HCT116 (cell line): ENCODE results near the gene KPNA1. TPM values are rescaled to one million over a fixed set of nuclear protein-coding genes. Genes with fewer than 3 reads are reported as not detected.

ENCODE experiments used
- ATAC-seq: fragments of 200-7000 bp; cut with Tn5 transposase; 2 replicates; pipeline ENCODE4 v1.9.1; 2020; ENCODE audit warnings: mild to moderate bottlenecking, moderate library complexity
- BruUV-seq: library from RNA; stranded (reverse); fragments of 400-500 nt; replicated peaks from 2 replicates; lab custom pipeline; 2021; lab: Mats Ljungman, UMichigan
- CTCF ChIA-PET: fragments of 300-600 bp; sonication (Branson Sonifier 250); formaldehyde crosslinking; loops from one replicate; lab custom pipeline; 2021; ENCODE audit warnings: antibody characterized with exemption; lab: Charles Lee
- POLR2A ChIA-PET: fragments of 300-600, 350-600 bp; sonication (Branson Sonifier 250); formaldehyde crosslinking; loops from one replicate; lab custom pipeline; 2021; ENCODE audit warnings: antibody characterized with exemption; lab: Charles Lee
- RAD21 ChIA-PET, 2 experiments: fragments of 300-600 bp; sonication (Branson Sonifier 250); formaldehyde crosslinking; loops; one replicate each; lab custom pipeline; 2023; ENCODE audit warnings: low total read pairs in 2 of 2; ENCODE audit not compliant: uncharacterized antibody in 2 of 2, unreplicated experiment in 2 of 2, low non-redundant PET in 1 of 2; lab: Charles Lee
- DNase-seq: peaks from one replicate; pipeline ENCODE4 v3.0.0-alpha.2; 2010; ENCODE audit warnings: low read depth, low spot score
- H2AFZ ChIP-seq: fragments of 200-600 bp; shearing (Covaris generic), sonication (generic); 2 replicates; pipeline ENCODE4 v1.6.1; 2017; ENCODE audit warnings: low read depth, mixed run types, mixed read lengths, antibody characterized with exemption, low read length; ENCODE audit not compliant: poor library complexity, severe bottlenecking
- H3K27ac ChIP-seq: 2 replicates; pipeline ENCODE4 v1.5.1; 2012; ENCODE audit warnings: low read depth, low read length
- H3K27me3 ChIP-seq: fragments of 200-600 bp; sonication (generic); 2 replicates; pipeline ENCODE4 v1.6.1; 2016; ENCODE audit warnings: mixed run types, low read length, mixed read lengths; ENCODE audit not compliant: insufficient read depth
- H3K36me3 ChIP-seq, 2 experiments: fragments of 200-500 bp in 1 of 2; fragments of 200-600 bp in 1 of 2; sonication (Bioruptor generic) in 1 of 2; sonication (generic) in 1 of 2; 2 replicates each; pipeline versions ENCODE4 v1.5.1 to v1.6.1; 2014 to 2016; ENCODE audit warnings: low read length in 2 of 2, inconsistent platforms in 1 of 2, mixed read lengths in 1 of 2, mixed run types in 1 of 2; ENCODE audit not compliant: insufficient read depth in 2 of 2, control insufficient read depth in 1 of 2
- H3K4me1 ChIP-seq, 2 experiments: fragments of 200-600 bp in 1 of 2; sonication (generic) in 1 of 2; 2 replicates each; pipeline versions ENCODE4 v1.5.1 to v1.6.1; 2012 to 2017; ENCODE audit warnings: low read length in 2 of 2, inconsistent platforms in 1 of 2, mild to moderate bottlenecking in 1 of 2, mixed read lengths in 1 of 2, mixed run types in 1 of 2, moderate library complexity in 1 of 2; ENCODE audit not compliant: insufficient read depth in 2 of 2, control insufficient read depth in 1 of 2
- H3K4me2 ChIP-seq: fragments of 200-600 bp; sonication (generic); 2 replicates; pipeline ENCODE4 v1.6.1; 2017; ENCODE audit warnings: mixed run types, low read length, mixed read lengths
- H3K4me3 ChIP-seq, 2 experiments: fragments of 200-600 bp in 1 of 2; sonication (generic) in 1 of 2; replicated peaks in 1 of 2; 2 replicates each; pipeline ENCODE4 v1.5.1; 2011 to 2016; ENCODE audit warnings: low read length in 2 of 2, control low read depth in 1 of 2, low read depth in 1 of 2, mild to moderate bottlenecking in 1 of 2, mixed read lengths in 1 of 2, mixed run types in 1 of 2
- H3K79me2 ChIP-seq: fragments of 200-600 bp; sonication (generic); 2 replicates; pipeline ENCODE4 v1.6.1; 2017; ENCODE audit warnings: mild to moderate bottlenecking, mixed run types, low read length, moderate library complexity, mixed read lengths; ENCODE audit not compliant: insufficient read depth
- H3K9ac ChIP-seq: fragments of 200-600 bp; sonication (generic); 2 replicates; pipeline ENCODE4 v1.6.1; 2016; ENCODE audit warnings: low read length, mixed read lengths
- H3K9me2 ChIP-seq: fragments of 200-600 bp; sonication (generic), shearing (Covaris generic); 2 replicates; pipeline ENCODE4 v1.6.1; 2017; ENCODE audit warnings: mixed run types, mild to moderate bottlenecking, moderate library complexity; ENCODE audit not compliant: insufficient read depth
- H3K9me3 ChIP-seq, 2 experiments: fragments of 200-500 bp in 1 of 2; fragments of 200-600 bp in 1 of 2; sonication (Bioruptor generic) in 1 of 2; sonication (generic) in 1 of 2; 2 replicates each; pipeline ENCODE4 v1.6.1; 2014 to 2017; ENCODE audit warnings: low read length in 2 of 2, mixed read lengths in 2 of 2, inconsistent platforms in 1 of 2, low read depth in 1 of 2, mild to moderate bottlenecking in 1 of 2, mixed run types in 1 of 2, moderate library complexity in 1 of 2; ENCODE audit not compliant: control insufficient read depth in 1 of 2, insufficient read depth in 1 of 2
- H4K20me1 ChIP-seq: fragments of 200-600 bp; sonication (generic), shearing (Covaris generic); 2 replicates; pipeline ENCODE4 v1.6.1; 2017; ENCODE audit warnings: mixed run types, mild to moderate bottlenecking, moderate library complexity; ENCODE audit not compliant: insufficient read depth
- CBX3 ChIP-seq: IDR thresholded peaks from 2 replicates; pipeline ENCODE4 v1.6.1; 2012; ENCODE audit warnings: low read depth
- EGR1 ChIP-seq: IDR thresholded peaks from 2 replicates; pipeline ENCODE4 v1.6.1; 2012; ENCODE audit warnings: low read depth
- EZH2 ChIP-seq: fragments of 200-600 bp; sonication (generic); IDR thresholded peaks from 2 replicates; pipeline ENCODE4 v1.6.1; 2017; ENCODE audit warnings: antibody characterized with exemption, mixed run types
- EZH2phosphoT487 ChIP-seq: fragments of 200-600 bp; IDR thresholded peaks from 2 replicates; pipeline ENCODE4 v1.6.1; 2018; ENCODE audit warnings: antibody characterized with exemption, borderline replicate concordance
- POLR2A ChIP-seq: IDR thresholded peaks from 2 replicates; pipeline ENCODE4 v1.7.0; 2011; ENCODE audit warnings: borderline replicate concordance; ENCODE audit not compliant: insufficient read depth, insufficient read length; ENCODE audit errors: extremely low read depth
- POLR2AphosphoS5 ChIP-seq: IDR thresholded peaks from 2 replicates; pipeline ENCODE4 v1.6.1; 2011; ENCODE audit warnings: mild to moderate bottlenecking, low read depth, low read length, moderate library complexity
- SIN3A ChIP-seq: IDR thresholded peaks from 2 replicates; pipeline ENCODE4 v1.6.1; 2012; ENCODE audit warnings: low read depth
- SP1 ChIP-seq: IDR thresholded peaks from 2 replicates; pipeline ENCODE4 v1.6.1; 2012; ENCODE audit warnings: low read depth
- TCF7L2 ChIP-seq: IDR thresholded peaks from 2 replicates; pipeline ENCODE4 v1.7.0; 2011; ENCODE audit warnings: borderline replicate concordance, inconsistent platforms; ENCODE audit not compliant: insufficient read depth, insufficient read length; ENCODE audit errors: extremely low read depth
- YY1 ChIP-seq: IDR thresholded peaks from 2 replicates; pipeline ENCODE4 v1.6.1; 2011; ENCODE audit warnings: low read length, low read depth, moderate library complexity, mild to moderate bottlenecking; ENCODE audit not compliant: insufficient replicate concordance; ENCODE audit errors: extremely low read depth
- ZFX ChIP-seq: fragments of 450-650 bp; IDR thresholded peaks from 2 replicates; pipeline ENCODE4 v1.6.1; 2017
- intact Hi-C: fragments of 100-400 bp; cut with micrococcal nuclease; formaldehyde crosslinking; loops from 2 replicates; pipeline ENCODE4 v1.10.0; 2022
- total RNA-seq: library from RNA; stranded (reverse); gene quantifications from one replicate; pipeline ENCODE4 v1.2.1, GENCODE V29; 2021; ENCODE audit not compliant: unreplicated experiment
- TF ChIP-seq, protein P1 (sequence below): IDR thresholded peaks from 2 replicates; pipeline ENCODE4 v1.6.1; 2011; ENCODE audit warnings: mild to moderate bottlenecking, low read length, moderate library complexity; ENCODE audit not compliant: insufficient replicate concordance; ENCODE audit errors: extremely low read depth
- TF ChIP-seq, protein P2 (sequence below): IDR thresholded peaks from 2 replicates; pipeline ENCODE4 v1.6.1; 2012
- TF ChIP-seq, protein P3 (sequence below): IDR thresholded peaks from 2 replicates; pipeline ENCODE4 v1.6.1; 2012

KPNA1 gene
- total RNA-seq, 1 experiment from 2014 or later: 73.4 TPM

DNA sequence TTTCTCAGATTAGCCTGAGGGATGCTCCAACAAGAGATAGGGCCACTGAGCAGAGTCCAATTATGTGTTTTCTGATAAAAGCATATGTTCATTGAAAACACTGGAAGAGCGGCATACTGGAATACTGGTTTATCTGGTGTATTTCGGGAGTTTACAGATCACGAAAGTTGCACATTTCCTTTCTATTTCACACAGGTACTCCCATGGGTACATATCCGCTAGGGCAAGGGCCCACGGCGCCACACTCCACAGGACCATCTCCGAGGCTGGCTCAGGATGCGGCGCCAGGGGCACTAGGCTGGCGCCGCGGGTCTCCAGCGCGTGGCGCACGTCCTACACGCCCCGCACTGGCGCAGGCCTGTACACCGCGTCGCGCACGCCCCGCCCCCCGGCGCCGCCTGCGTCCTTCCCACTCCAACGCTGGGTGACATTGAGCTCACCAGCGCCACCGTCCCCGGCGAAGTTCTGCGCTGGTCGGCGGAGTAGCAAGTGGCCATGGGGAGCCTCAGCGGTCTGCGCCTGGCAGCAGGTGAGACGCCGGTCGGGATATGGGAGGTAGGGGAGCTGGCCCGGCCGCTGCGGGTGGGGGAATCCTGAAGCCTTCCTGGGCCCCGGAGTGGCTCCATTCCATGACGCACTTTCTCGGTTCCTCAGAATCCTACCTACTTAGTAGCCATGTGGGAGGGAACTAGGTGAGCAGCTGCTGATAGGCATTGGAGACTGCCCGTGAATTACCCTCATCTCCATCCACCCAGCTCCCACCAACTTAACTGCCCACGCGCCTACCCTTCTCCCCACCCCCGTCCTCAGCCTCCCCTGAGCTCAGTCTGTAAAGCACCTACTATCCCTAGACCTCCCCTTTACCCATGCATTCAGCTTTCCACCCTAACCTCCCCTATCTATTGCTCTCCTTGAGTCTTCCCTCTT is 130.7 kb downstream of the KPNA1 start, which contains the start of gene FAM162A (continued):
- TF ChIP-seq POLR2AphosphoS5 (peak; percentile 94), ZFX (peak; percentile 48; the same call in 1 of the 2 replicates), POLR2A (peak; percentile 82), YY1 (peak; percentile 61), SP1 (peak; percentile 50; the same call in 1 of the 2 replicates)
- TF ChIP-seq, protein P1, sequence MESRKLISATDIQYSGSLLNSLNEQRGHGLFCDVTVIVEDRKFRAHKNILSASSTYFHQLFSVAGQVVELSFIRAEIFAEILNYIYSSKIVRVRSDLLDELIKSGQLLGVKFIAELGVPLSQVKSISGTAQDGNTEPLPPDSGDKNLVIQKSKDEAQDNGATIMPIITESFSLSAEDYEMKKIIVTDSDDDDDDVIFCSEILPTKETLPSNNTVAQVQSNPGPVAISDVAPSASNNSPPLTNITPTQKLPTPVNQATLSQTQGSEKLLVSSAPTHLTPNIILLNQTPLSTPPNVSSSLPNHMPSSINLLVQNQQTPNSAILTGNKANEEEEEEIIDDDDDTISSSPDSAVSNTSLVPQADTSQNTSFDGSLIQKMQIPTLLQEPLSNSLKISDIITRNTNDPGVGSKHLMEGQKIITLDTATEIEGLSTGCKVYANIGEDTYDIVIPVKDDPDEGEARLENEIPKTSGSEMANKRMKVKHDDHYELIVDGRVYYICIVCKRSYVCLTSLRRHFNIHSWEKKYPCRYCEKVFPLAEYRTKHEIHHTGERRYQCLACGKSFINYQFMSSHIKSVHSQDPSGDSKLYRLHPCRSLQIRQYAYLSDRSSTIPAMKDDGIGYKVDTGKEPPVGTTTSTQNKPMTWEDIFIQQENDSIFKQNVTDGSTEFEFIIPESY: no peak
- TF ChIP-seq, protein P2, sequence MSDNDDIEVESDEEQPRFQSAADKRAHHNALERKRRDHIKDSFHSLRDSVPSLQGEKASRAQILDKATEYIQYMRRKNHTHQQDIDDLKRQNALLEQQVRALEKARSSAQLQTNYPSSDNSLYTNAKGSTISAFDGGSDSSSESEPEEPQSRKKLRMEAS: peak; percentile 95

DNA sequence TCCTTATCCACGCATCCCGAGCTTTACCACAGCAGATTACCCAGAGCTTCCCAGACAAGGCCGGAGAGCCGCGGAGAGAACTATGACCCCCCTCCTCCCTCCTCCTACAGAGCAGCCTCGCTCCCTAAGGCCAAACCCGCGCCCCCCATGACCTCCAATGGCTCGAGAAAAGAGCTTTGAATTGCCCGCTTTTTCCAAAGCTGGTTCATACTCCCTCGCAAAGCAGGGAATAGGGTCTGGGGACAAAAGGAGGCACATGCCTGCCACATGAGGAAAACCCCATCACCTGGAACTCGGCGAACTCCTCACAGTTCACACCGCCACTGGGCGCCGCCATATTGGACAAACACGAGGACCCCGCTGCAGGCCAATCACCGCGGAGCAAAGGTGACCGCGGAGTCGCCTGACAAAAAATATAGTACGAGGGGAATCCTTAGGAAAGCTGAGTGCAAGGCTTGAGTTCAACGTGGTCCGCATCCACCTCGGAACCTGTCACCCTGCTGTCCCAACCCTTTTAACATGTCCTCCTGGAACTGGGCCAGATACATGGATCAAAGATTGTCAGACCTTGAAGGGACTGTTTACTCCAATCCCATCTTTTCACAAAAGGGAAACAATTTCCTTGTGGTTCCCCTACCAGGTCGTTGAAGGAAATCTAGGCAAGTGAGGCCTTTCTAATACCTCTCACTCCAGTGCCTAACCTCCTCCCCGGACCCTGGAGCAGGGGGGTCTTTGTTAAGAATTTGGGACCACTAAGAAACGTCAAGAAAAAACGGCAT is 131.7 kb downstream of the KPNA1 start, which contains the start of gene MIX23:
Gene MIX23, minus strand, starts transcription at position 344 of the 779 bp plus-strand sequence. Its CDS starts 7 bp downstream, at position 337.
- POLR2A ChIA-PET: interaction anchor here (2.1 to 2.3 kb wide), 3 partner anchors 10 to 296 kb away, joined by 9 to 19 read pairs (median 12); partner anchors contain the start of gene WDR5B
- Histone ChIP-seq H3K79me2 (peaks cover 92% of the 10 kb centered on the region), H3K9ac (peak within 1 kb of the TSS; percentile 81), H3K36me3 (peaks cover 0 to 8% of the 10 kb centered on the region in 2 experiments; a peak in 1 of 4 replicates), H3K4me2 (peak within 1 kb of the TSS; percentile 80), H3K4me1 (peaks cover 2 to 14% of the 10 kb centered on the region in 2 experiments; a peak in 3 of 4 replicates), H3K9me3 (no peaks in the 10 kb centered on the region), H4K20me1 (no peaks in the 10 kb centered on the region), H3K27me3 (no peaks in the 10 kb centered on the region), H3K27ac (peak within 1 kb of the TSS; percentile 67), H2AFZ (peak within 1 kb of the TSS; percentile 20), H3K4me3 (peak within 1 kb of the TSS; percentile 72 to 78), H3K9me2 (no peaks in the 10 kb centered on the region)
- ATAC-seq: peak; percentile 49
- CTCF ChIA-PET: interaction anchor here (1.4 to 2.0 kb wide), 2 partner anchors 10 to 282 kb away, joined by 7 to 23 read pairs; no protein-coding TSS in a partner anchor
- intact Hi-C loops: no loop called here
- BruUV-seq: no TSS peak
- DNase-seq: peak; percentile 77
- RAD21 ChIA-PET: no interaction called here
- TF ChIP-seq, protein P3, sequence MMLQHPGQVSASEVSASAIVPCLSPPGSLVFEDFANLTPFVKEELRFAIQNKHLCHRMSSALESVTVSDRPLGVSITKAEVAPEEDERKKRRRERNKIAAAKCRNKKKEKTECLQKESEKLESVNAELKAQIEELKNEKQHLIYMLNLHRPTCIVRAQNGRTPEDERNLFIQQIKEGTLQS: no peak
- TF ChIP-seq YY1 (peak; percentile 99), EGR1 (no peak), EZH2 (no peak), POLR2A (peak; percentile 64), SIN3A (peak; percentile 66), EZH2phosphoT487 (no peak), ZFX (peak; percentile 56), POLR2AphosphoS5 (peak; percentile 85), CBX3 (0 out of 2 replicates have a peak, but pooled peaks have one; percentile 17), SP1 (peak; percentile 43; the same call in 1 of the 2 replicates), TCF7L2 (no peak)
- TF ChIP-seq, protein P2: peak; percentile 90
- TF ChIP-seq, protein P1: peak; percentile 41
